Activated CD8-positive, alpha-beta T cell treated with anti-CD3 and anti-CD28 coated beads, Interleukin-2, amount 10 ng/mL, durations not matched to agents 7 days and 5 days (primary cell): ENCODE measurements around the gene SRGN. TPM values are rescaled to one million over a fixed set of nuclear protein-coding genes. Genes with fewer than 3 reads are reported as not detected.

ENCODE experiments used
- ATAC-seq: fragments of 150-1000 bp; cut with Tn5 transposase; one replicate; pipeline ENCODE4 v1.10.0; 2021; ENCODE audit warnings: moderate library complexity
- CTCF ChIA-PET: fragments of 350-600 bp; sonication (Branson Sonifier 250); formaldehyde crosslinking; loops from one replicate; lab custom pipeline; 2021; ENCODE audit warnings: antibody characterized with exemption; lab: Charles Lee
- POLR2A ChIA-PET: fragments of 350-600 bp; sonication (Branson Sonifier 250); formaldehyde crosslinking; loops from one replicate; lab custom pipeline; 2021; ENCODE audit warnings: antibody characterized with exemption; lab: Charles Lee
- DNase-seq: peaks from one replicate; pipeline ENCODE4 v3.0.0-alpha.2; 2020
- H3K27ac Mint-ChIP-seq: one replicate; pipeline ENCODE4 v1.8.0; 2021; ENCODE audit warnings: mild to moderate bottlenecking, mixed read lengths
- H3K27me3 Mint-ChIP-seq: one replicate; pipeline ENCODE4 v1.8.0; 2021; ENCODE audit warnings: low read depth, mixed read lengths
- H3K36me3 Mint-ChIP-seq: one replicate; pipeline ENCODE4 v1.8.0; 2021; ENCODE audit warnings: low read depth, mixed read lengths
- H3K4me1 Mint-ChIP-seq: one replicate; pipeline ENCODE4 v1.8.0; 2021; ENCODE audit warnings: low read depth, mixed read lengths
- H3K4me3 Mint-ChIP-seq: one replicate; pipeline ENCODE4 v1.8.0; 2021; ENCODE audit warnings: mild to moderate bottlenecking, mixed read lengths
- H3K9me3 Mint-ChIP-seq: one replicate; pipeline ENCODE4 v1.8.0; 2022; ENCODE audit warnings: mixed read lengths; ENCODE audit not compliant: insufficient read depth
- total RNA-seq, 2 experiments: library from RNA; stranded (reverse); gene quantifications; one replicate each; pipeline ENCODE4 v1.2.3, GENCODE V29; 2021

The SRGN gene
- total RNA-seq, 2 experiments from 2014 or later = 166 to 168 TPM

DNA sequence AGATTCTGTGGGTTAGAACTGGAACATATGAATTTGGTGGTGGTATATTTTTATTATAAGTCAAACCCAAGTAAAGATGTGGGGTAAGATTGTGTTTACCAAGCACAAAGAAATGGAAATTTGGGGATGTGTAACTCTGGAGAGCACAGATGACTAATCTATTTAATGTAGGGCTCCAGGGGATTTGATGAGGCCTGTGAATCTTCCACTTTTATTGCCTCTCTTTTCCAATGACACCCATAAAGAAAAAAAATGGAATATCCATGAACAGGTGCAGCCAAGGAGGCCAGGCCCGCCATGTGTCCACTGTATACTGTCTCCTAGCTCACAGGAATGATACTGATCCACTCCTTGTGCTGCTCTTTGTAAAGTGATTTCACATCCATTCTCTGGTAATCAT, 2.8 kb downstream of the SRGN start:
- ChIA-PET POLR2A (interaction anchor here (1.1 to 2.6 kb wide), 5 partner anchors 25 to 135 kb away, joined by 3 to 9 read pairs (median 7); partner anchors contain the start of gene DDX21), CTCF (interaction anchor here (1.1 to 6.0 kb wide), 9 partner anchors 35 to 135 kb away, joined by 3 to 199 read pairs (median 11); partner anchors contain the start of gene DDX21)
- H3K36me3 Mint-ChIP-seq = peaks cover 46% of the 10 kb centered on the region
- peak overlapping the region; percentile 82 for H3K4me3 Mint-ChIP-seq
- no peaks in the 10 kb centered on the region for H3K27me3 Mint-ChIP-seq
- DNase-seq = no peak
- peaks cover 70% of the 10 kb centered on the region for H3K4me1 Mint-ChIP-seq
- no peak for ATAC-seq
- H3K27ac Mint-ChIP-seq = peak overlapping the region; percentile 95
- H3K9me3 Mint-ChIP-seq = no peaks in the 10 kb centered on the region

DNA sequence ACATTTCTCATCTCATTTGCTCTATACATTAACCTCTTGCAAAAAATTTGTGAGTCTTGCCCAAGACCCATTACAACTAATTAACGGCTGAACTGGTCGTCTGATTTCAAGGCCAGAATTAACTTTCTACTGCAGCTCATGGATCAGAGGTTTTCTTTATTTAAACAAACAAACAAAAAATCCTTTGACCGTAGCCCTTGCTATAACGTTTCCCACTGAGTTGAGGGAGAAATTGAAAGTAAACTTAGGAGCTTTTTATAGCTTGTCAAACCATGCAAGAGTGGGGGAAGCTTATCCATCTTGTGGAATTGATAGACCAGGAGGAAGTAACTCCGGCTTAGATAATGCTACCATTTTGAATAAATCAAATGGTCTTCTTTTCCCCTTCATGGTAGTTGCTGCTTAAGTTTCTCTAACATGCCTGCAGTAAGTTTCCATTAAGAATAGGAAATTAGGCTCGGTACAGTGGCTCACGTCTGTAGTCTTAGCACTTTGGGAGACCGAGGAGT, 3.3 kb downstream of the SRGN start:
- Mint-ChIP-seq H3K36me3 (peaks cover 46% of the 10 kb centered on the region), H3K9me3 (no peaks in the 10 kb centered on the region), H3K27me3 (no peaks in the 10 kb centered on the region), H3K27ac (peak overlapping the region; percentile 95), H3K4me1 (peaks cover 70% of the 10 kb centered on the region), H3K4me3 (peak overlapping the region; percentile 82)
- ATAC-seq = no peak
- no peak for DNase-seq
- ChIA-PET CTCF (interaction anchor here (1.1 to 6.0 kb wide), 10 partner anchors 35 to 136 kb away, joined by 3 to 199 read pairs (median 12); partner anchors contain the start of gene DDX21), POLR2A (interaction anchor here (1.1 to 2.6 kb wide), 5 partner anchors 25 to 136 kb away, joined by 3 to 9 read pairs (median 3); partner anchors contain the start of gene DDX21)

DNA sequence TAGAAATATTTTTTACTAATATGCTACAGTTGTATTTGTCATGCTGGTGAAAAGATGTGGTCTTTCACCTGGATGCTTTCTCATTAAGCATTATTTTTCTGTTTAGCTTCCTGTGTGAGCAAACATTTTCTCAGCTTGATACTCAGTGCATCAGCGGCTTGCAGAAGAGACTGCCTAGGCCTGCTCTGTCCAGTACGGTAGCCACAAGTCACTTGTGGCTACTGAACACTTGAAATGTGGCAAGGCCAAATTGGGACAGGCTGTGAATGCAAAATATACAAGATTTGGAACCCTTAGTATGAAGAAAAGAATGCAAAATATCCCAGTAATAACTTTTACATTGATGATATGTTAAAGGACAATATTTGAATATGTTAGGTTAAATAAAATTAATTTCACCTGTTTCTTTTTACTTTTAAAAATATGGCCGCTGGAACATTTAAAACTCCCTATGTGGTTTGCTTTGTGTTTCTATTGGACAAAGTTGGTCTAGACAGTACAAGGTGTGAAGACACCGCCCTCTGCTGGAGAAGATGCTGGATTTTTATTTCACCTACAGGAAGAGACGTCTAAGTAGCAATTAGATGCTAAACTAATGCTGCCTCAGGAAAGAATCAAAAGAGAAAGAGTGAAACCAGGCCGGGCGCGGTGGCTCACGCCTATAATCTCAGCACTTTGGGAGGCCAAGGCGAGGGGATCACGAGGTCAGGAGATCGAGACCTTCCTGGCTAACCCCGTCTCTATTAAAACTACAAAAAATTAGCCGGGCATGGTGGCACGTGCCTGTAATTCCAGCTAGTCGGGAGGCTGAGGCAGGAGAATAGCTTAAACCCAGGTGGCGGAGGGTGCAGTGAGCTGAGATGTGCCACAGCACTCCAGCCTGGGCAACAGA, 5.3 kb downstream of the SRGN start:
- no peaks in the 10 kb centered on the region for H3K9me3 Mint-ChIP-seq
- no peaks in the 10 kb centered on the region for H3K27me3 Mint-ChIP-seq
- peak overlapping the region; percentile 20 for H3K4me3 Mint-ChIP-seq
- H3K36me3 Mint-ChIP-seq = peaks cover 46% of the 10 kb centered on the region
- peak overlapping the region; percentile 79 for H3K27ac Mint-ChIP-seq
- ATAC-seq = peak; percentile 42
- POLR2A ChIA-PET = interaction anchor here (1.0 to 2.8 kb wide), 6 partner anchors 27 to 138 kb away, joined by 3 to 18 read pairs (median 3); no protein-coding TSS in a partner anchor
- CTCF ChIA-PET = interaction anchor here (0.6 to 6.0 kb wide), 35 partner anchors 8 to 300 kb away, joined by 3 to 199 read pairs (median 7); partner anchors contain the start of genes DDX21 and KIFBP
- DNase-seq = peak; percentile 94
- H3K4me1 Mint-ChIP-seq = peaks cover 69% of the 10 kb centered on the region

DNA sequence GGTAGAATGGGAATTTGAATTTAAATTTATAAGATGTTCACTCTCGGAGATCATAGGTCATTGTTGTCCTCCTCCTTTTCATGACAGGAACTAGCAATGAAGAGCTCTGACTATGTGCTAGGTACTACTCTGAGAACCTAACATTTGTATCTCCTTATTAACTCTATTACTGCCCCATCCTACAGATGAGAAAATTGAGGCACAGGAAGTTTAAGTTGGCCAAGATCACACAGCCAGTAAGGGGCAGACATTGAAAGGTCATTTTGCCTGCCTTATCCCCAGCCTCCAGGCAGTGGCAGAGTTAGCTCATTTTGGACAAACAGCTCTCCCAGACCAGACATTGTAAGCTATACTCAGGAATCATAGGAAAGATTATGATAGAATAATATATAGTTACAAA, 6.0 kb downstream of the SRGN start:
- DNase-seq = no peak
- ATAC-seq = no peak
- Mint-ChIP-seq H3K36me3 (peaks cover 42% of the 10 kb centered on the region), H3K4me3 (no peak overlapping the region), H3K4me1 (peaks cover 70% of the 10 kb centered on the region), H3K27me3 (no peaks in the 10 kb centered on the region), H3K27ac (no peak overlapping the region), H3K9me3 (no peaks in the 10 kb centered on the region)
- POLR2A ChIA-PET = interaction anchor here (1.0 to 2.8 kb wide), 2 partner anchors 28 to 88 kb away, joined by 3 to 18 read pairs; no protein-coding TSS in a partner anchor
- CTCF ChIA-PET = interaction anchor here (0.7 to 6.0 kb wide), 19 partner anchors 8 to 138 kb away, joined by 3 to 199 read pairs (median 8); partner anchors contain the start of genes DDX21 and KIFBP

DNA sequence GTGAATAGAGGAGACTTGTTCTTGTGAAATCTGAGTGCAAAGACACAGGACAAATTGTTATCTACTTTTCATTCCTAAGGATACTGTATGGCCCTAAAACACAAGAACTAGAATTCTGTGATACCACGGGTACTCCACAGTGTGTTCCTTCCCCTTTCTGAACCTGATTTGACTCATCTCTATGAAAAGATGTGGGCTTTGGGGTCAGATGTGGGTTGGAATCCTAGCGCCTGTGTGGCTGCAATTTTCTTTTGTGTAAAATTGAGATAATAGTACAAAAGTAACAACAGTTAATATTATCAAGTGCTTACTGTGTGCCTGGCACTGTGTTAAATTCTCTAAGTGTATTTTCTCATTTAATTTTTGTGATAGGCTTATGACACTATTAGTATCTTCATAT, 8.1 kb downstream of the SRGN start:
- DNase-seq = peak; percentile 40
- ChIA-PET CTCF (interaction anchor here (1.5 to 6.0 kb wide), 4 partner anchors 71 to 140 kb away, joined by 3 to 199 read pairs (median 19); partner anchors contain the start of gene DDX21), POLR2A (interaction anchor here (0.6 to 0.9 kb wide), 2 partner anchors 9 to 51 kb away, joined by 4 read pairs; no protein-coding TSS in a partner anchor)
- H3K36me3 Mint-ChIP-seq = peaks cover 46% of the 10 kb centered on the region
- H3K27me3 Mint-ChIP-seq = no peaks in the 10 kb centered on the region
- H3K4me1 Mint-ChIP-seq = peaks cover 58% of the 10 kb centered on the region
- no peaks in the 10 kb centered on the region for H3K9me3 Mint-ChIP-seq
- ATAC-seq = no peak
- H3K27ac Mint-ChIP-seq = no peak overlapping the region
- H3K4me3 Mint-ChIP-seq = no peak overlapping the region

DNA sequence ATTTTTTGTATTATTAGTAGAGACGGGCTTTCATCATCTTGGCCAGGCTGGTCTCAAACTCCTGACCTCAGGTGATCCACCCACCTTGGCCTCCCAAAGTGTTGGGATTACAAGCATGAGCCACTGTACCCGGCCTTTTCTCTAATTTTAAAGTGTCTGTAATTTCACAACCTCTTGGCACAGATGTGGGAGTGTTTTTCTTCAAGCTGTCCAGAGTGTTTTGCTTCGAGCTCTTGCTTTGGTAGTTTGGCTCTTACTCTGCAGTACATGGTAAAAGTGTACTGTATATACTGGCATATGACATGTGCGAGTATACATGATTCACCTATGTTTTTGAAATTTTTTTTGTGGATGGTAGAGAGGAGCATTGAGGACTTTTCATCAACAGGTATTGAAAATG, 9.8 kb downstream of the SRGN start:
- Mint-ChIP-seq H3K27ac (no peak overlapping the region), H3K36me3 (peaks cover 55% of the 10 kb centered on the region), H3K4me1 (peaks cover 61% of the 10 kb centered on the region), H3K27me3 (no peaks in the 10 kb centered on the region), H3K9me3 (no peaks in the 10 kb centered on the region), H3K4me3 (no peak overlapping the region)
- POLR2A ChIA-PET = no interaction called here
- no peak for ATAC-seq
- DNase-seq = no peak
- CTCF ChIA-PET = no interaction called here

DNA sequence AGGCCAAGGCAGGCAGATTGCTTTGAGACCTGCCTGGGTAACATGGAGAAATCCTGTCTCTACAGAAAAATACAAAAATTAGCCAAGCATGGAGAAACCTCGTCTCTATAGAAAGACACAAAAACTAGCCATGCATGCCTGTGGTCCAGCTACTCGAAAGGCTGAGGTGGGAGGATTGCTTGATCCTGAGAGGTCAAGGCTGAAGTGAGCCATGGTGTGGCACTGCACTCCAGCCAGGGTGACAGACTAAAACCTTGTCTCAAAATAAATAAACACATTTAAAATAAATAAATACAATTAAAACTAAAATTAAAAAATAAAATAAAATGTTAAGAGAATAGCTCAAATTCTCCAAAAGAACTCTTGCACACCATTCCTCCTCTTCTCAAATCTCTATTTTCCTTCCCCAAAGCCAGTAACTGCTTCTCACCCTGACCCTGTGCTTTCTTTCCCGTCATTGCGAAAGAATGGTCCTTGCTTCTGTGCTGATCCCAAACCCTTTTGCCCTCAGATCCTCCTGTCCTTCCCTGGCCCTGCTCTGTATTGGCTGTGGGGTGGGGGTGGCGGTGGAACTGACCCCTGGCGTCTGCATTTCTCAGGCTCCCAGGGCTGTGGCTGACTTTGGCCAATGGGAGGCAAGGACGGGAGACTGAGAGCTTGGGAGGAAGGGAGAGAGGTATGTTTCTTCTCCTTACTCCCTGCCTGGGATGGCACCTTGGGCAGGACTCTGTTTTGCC, 12.4 kb downstream of the SRGN start:
- CTCF ChIA-PET = interaction anchor here (1.0 to 2.9 kb wide), 5 partner anchors 8 to 95 kb away, joined by 3 to 13 read pairs (median 5); partner anchors contain the start of gene SRGN
- H3K27me3 Mint-ChIP-seq = no peaks in the 10 kb centered on the region
- peak overlapping the region; percentile 54 for H3K27ac Mint-ChIP-seq
- peaks cover 62% of the 10 kb centered on the region for H3K36me3 Mint-ChIP-seq
- no peak for DNase-seq
- no peak overlapping the region for H3K4me3 Mint-ChIP-seq
- POLR2A ChIA-PET = no interaction called here
- no peak for ATAC-seq
- peaks cover 47% of the 10 kb centered on the region for H3K4me1 Mint-ChIP-seq
- H3K9me3 Mint-ChIP-seq = no peaks in the 10 kb centered on the region

DNA sequence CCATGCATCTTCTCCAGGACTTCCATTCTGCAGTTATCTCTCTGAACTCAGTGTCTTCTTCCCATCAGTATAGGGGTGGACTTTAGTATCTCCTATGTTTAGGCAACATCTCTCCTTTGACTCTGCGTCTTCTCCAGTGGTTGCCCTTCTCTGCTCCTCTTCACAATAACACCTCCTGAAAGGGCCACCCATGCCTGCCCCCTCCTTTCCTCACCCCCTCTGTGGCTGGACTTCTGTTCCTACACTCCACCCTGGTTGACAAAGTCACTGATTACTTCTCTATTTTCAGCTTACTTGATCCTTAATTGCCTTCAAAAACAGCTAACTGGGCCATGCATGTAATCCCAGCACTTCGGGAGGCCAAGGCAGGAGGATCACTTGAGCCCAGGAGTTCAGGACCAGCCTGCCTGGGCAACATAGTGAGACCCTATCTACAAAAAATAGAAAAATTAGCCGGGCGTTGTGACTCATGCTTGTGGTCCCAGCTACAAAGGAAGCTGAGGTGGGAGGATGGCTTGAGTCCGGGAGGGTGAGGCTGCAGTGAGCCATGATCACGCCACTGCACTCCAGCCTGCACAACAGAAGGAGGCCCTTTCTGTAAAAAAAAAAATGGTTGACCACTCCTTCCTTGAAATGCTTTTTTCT, 13.7 kb downstream of the SRGN start:
- peak overlapping the region; percentile 27 for H3K4me3 Mint-ChIP-seq
- ChIA-PET CTCF (interaction anchor here (0.7 to 2.9 kb wide), 5 partner anchors 8 to 96 kb away, joined by 3 to 13 read pairs (median 5); no protein-coding TSS in a partner anchor), POLR2A (interaction anchor here (0.7 to 1.4 kb wide), 3 partner anchors 23 to 201 kb away, joined by 3 read pairs; partner anchors contain the start of gene DDX21)
- H3K9me3 Mint-ChIP-seq = no peaks in the 10 kb centered on the region
- ATAC-seq (peak; percentile 59), DNase-seq (peak; percentile 64)
- H3K4me1 Mint-ChIP-seq = peaks cover 35% of the 10 kb centered on the region
- peaks cover 64% of the 10 kb centered on the region for H3K36me3 Mint-ChIP-seq
- peak overlapping the region; percentile 88 for H3K27ac Mint-ChIP-seq
- H3K27me3 Mint-ChIP-seq = no peaks in the 10 kb centered on the region

DNA sequence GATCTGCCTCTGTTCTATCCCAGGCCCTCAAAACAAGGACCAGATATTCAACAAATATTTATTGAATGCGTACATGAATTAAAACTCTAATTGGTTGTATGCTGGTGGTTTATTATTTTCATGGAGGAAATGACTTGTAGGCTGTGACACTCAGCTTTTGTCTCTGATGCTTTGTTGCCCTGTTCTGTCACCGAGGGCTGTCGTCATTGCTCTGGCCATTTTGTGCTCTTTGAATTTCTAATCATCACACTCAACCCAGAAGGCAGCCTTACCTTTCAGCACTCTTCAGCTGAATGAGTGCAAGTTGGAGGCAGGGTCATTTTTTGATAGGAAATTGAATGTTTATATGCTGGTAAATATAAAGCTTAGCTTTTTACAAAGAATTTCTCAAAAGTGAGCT, 14.5 kb downstream of the SRGN start:
- no peak for ATAC-seq

DNA sequence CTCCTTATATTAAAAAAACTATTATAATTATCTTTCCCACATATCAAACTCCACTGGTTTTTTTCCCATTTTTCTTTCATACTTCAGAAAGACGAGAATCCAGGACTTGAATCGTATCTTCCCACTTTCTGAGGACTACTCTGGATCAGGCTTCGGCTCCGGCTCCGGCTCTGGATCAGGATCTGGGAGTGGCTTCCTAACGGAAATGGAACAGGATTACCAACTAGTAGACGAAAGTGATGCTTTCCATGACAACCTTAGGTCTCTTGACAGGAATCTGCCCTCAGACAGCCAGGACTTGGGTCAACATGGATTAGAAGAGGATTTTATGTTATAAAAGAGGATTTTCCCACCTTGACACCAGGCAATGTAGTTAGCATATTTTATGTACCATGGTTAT, 15.9 kb downstream of the SRGN start:
- ATAC-seq = no peak
- Mint-ChIP-seq H3K9me3 (no peaks in the 10 kb centered on the region), H3K27me3 (no peaks in the 10 kb centered on the region), H3K4me1 (peaks cover 27% of the 10 kb centered on the region), H3K27ac (no peak overlapping the region), H3K4me3 (no peak overlapping the region), H3K36me3 (peaks cover 58% of the 10 kb centered on the region)
- no peak for DNase-seq
- CTCF ChIA-PET = interaction anchor here (1.8 kb wide), 1 partner anchor 11 kb away, joined by 4 read pairs; no protein-coding TSS in a partner anchor
- POLR2A ChIA-PET = no interaction called here

More for the DNA sequence above, 14.5 kb downstream of the SRGN start:
- DNase-seq = no peak
- H3K27ac Mint-ChIP-seq = peak overlapping the region; percentile 88
- no peaks in the 10 kb centered on the region for H3K27me3 Mint-ChIP-seq
- peak overlapping the region; percentile 27 for H3K4me3 Mint-ChIP-seq
- peaks cover 32% of the 10 kb centered on the region for H3K4me1 Mint-ChIP-seq
- ChIA-PET POLR2A (interaction anchor here (1.4 kb wide), 1 partner anchor 202 kb away, joined by 3 read pairs; no protein-coding TSS in a partner anchor), CTCF (interaction anchor here (1.1 to 2.9 kb wide), 4 partner anchors 8 to 127 kb away, joined by 3 to 13 read pairs (median 6); no protein-coding TSS in a partner anchor)
- peaks cover 66% of the 10 kb centered on the region for H3K36me3 Mint-ChIP-seq
- no peaks in the 10 kb centered on the region for H3K9me3 Mint-ChIP-seq
